NCI-H446 (cell line): ENCODE data around the gene NOLC1.

Experiments
- DNase-seq, 2 experiments: peaks; one replicate each; lab custom pipeline; 2025; lab: John Stamatoyannopoulos, UW

The NOLC1 gene

GRCh38 chr10:102121739-102122372 lies 30.3 kb upstream of the NOLC1 start:
- DNase-seq: no peak

DNA sequence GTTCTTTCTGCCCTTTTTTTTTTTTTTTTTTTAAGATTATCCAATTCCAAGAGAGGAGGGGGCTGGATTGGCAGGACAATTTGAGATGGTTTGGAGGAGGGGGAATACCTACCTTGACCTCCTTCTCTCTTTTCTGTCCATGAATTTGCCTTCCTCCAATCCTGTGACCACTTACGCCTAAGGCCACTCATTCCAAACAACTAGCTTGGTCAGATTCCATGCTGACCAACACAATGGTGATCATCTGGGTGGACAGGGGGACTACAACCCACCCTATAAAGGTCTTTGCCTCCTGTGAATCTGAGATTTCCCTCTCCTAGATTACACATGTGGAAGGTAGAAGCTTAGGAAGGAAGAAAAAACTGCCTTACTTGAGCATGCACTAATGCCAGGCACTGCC lies 29.7 kb upstream of the NOLC1 start:
- DNase-seq: no peak

DNA sequence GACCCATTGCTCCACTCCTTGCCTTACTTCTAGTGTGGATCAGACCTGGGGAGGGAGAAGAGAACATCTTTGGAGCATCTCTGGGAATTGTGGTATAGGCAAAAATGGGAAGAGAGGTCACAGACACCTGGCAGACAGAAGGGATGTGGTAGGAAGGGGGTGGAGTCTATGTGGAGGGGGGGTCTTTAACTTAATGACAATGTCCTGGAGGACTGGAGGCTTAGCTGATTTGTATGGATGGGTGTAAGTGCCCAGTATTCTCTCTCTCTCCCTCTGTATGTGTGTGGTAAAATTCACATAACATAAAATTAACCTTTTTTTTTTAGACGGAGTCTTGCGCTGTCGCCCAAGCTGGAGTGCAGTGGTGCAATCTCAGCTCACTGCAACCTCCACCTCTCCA lies 29.0 kb upstream of the NOLC1 start:
- DNase-seq: no peak

- no peak for DNase-seq
Measured at GRCh38 chr10:102131286-102132170, 20.7 kb upstream of the NOLC1 start.

GRCh38 chr10:102132193-102132562 lies 20.0 kb upstream of the NOLC1 start:
- DNase-seq: no peak

- DNase-seq: peak; percentile 93 to 96
Measured at GRCh38 chr10:102132563-102133372, 19.4 kb upstream of the NOLC1 start, which contains the start of gene PPRC1. Gene PPRC1, plus strand, starts transcription at chr10:102133040. Its CDS starts 29 bp downstream, at chr10:102133069.

- DNase-seq: peak; percentile 58 to 70
Measured at GRCh38 chr10:102133373-102134195, 18.6 kb upstream of the NOLC1 start.

DNA sequence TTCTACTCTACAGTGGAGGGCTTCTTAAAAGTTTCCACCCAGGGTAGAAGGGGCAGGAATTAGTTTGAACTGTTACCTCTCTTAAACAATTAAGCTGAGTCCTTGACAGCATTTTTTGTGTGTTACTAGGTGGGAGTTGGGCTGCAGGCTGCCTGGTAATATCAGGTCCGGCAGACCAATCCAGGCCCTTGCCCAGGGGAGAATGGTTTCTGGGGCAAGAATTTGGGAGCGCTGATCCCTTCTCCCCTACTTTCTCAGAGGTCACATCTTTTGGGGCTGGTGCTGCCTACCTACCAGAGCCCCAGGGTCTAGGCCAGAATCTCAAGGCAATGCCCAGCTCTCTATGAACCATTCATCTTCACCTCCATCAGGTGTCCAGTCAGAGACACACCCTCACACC lies 17.8 kb upstream of the NOLC1 start:
- DNase-seq: no peak

DNA sequence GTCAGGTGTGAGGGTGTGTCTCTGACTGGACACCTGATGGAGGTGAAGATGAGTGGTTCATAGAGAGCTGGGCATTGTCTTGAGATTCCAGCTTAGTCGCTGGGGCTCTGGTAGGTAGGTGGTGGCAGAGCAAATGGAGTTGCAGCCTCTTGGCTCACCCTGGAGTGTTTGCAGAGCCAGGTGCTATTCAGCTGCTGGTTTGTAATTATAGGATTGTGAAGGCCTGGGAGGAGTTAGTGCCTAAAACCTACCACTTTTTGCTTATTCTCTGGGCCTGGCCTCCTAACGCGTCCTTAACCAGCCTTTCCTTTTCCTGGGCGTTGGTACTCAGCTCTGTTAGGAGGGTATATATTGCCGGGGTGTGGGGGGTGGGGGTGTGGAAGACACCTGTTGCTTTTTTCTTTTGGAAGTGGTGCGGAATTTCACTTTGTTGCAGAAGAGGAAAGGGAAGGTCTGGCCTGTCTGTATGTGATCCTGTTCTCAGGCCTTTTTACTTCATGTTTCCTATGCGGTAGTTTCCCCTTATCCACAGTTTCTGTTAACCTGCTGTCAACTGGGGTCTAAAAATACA lies 16.1 kb upstream of the NOLC1 start:
- no peak for DNase-seq

DNA sequence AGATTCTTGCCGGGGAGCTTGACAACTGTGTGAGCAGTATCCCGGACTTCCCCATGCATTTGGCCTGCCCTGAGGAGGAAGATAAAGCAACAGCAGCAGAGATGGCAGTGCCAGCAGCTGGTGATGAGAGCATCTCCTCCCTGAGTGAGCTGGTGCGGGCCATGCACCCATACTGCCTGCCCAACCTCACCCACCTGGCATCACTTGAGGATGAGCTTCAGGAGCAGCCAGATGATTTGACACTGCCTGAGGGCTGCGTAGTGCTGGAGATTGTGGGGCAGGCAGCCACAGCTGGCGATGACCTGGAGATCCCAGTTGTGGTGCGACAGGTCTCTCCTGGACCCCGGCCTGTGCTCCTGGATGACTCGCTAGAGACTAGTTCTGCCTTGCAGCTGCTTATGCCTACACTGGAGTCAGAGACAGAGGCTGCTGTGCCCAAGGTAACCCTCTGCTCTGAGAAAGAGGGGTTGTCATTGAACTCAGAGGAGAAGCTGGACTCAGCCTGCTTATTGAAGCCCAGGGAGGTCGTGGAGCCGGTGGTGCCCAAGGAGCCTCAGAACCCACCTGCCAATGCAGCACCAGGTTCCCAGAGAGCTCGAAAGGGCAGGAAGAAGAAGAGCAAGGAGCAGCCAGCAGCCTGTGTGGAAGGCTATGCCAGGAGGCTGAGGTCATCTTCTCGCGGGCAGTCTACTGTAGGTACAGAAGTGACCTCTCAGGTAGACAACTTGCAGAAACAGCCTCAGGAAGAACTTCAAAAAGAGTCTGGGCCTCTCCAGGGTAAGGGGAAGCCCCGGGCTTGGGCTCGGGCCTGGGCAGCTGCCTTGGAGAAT lies 12.7 kb upstream of the NOLC1 start:
- no peak for DNase-seq

- no peak for DNase-seq
Measured at GRCh38 chr10:102140218-102140617, 12.0 kb upstream of the NOLC1 start.

- DNase-seq: no peak
Measured at GRCh38 chr10:102140913-102141540, 11.2 kb upstream of the NOLC1 start.

GRCh38 chr10:102141583-102142107 lies 10.5 kb upstream of the NOLC1 start:
- no peak for DNase-seq

GRCh38 chr10:102146971-102147428 lies 5.2 kb upstream of the NOLC1 start:
- DNase-seq: no peak

GRCh38 chr10:102147561-102147960 lies 4.6 kb upstream of the NOLC1 start:
- no peak for DNase-seq

DNA sequence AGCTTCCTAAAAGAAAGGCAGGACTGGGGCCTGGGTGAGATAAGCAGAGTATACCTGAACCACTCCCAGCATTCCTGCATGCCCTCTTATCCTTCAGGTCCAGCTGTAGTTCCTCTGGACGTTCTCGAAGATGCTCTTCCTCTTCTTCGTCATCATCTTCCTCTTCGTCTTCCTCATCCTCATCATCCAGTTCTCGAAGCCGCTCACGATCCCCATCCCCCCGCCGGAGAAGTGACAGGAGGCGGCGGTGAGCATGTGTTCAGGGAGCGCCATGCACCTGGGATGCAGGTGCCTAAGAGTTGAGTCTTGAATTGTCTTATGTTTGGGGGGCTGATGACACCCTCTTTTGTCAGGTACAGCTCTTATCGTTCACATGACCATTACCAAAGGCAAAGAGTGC lies 3.9 kb upstream of the NOLC1 start:
- DNase-seq: no peak

GRCh38 chr10:102150970-102151773 lies 1.0 kb upstream of the NOLC1 start:
- DNase-seq: no peak

GRCh38 chr10:102152545-102152890 lies 329 bp downstream of the NOLC1 start:
- no peak for DNase-seq

DNA sequence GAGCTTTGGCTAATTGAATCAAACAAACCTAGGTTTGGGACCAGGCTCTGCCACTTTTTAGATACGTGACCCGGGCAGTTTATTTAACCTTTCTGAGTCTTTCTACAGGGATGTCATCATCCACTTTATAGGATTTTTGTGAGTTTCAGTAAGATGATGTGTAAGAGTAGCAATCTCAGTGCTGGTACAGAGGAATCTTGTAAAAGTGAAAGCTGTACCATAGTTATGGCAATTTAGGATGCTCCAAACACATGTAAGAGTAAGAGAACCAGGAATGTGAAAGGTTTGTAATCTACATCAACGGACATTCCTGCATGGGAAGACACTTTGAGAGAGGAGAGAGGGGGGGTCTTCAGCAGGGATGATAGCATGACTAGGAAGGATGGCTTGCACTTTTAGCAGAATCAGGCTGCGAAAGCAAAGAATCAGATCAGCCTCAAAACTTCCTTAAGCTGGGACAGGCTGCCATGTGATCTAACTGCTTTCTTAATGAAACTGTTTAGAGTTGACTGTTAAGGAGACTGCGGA lies 968 bp downstream of the NOLC1 start:
- no peak for DNase-seq
